Endodermal cell (in vitro differentiated cells): Measurements from ENCODE around the gene GALK2. TPM values are rescaled to one million over a fixed set of nuclear protein-coding genes. Genes with fewer than 3 reads are reported as not detected.

Experiments used
- DNase-seq: peaks from one replicate; pipeline ENCODE4 v3.0.0-alpha.2; 2017
- H3K27ac ChIP-seq: 2 replicates; pipeline ENCODE4 v1.5.1; 2013; ENCODE audit warnings: mild to moderate bottlenecking, low read depth, low read length, moderate library complexity
- H3K27me3 ChIP-seq: 2 replicates; pipeline ENCODE4 v1.6.1; 2013; ENCODE audit warnings: mild to moderate bottlenecking, low read length, moderate library complexity; ENCODE audit not compliant: insufficient read depth, control insufficient read depth, poor library complexity, severe bottlenecking
- H3K36me3 ChIP-seq: 2 replicates; pipeline ENCODE4 v1.7.0; 2013; ENCODE audit warnings: mild to moderate bottlenecking, low read length, moderate library complexity; ENCODE audit not compliant: control insufficient read depth, insufficient read depth
- H3K4me1 ChIP-seq: one replicate; pipeline ENCODE4 v1.7.0; 2013; ENCODE audit warnings: low read length; ENCODE audit not compliant: control insufficient read depth, insufficient read depth
- H3K4me3 ChIP-seq: 2 replicates; pipeline ENCODE4 v1.5.1; 2013; ENCODE audit warnings: mild to moderate bottlenecking, low read length, moderate library complexity
- H3K9ac ChIP-seq: 2 replicates; pipeline ENCODE4 v1.6.1; 2013; ENCODE audit warnings: mild to moderate bottlenecking, low read length, moderate library complexity; ENCODE audit not compliant: poor library complexity, severe bottlenecking; ENCODE audit errors: extremely low read depth
- H3K9me3 ChIP-seq: 2 replicates; pipeline ENCODE4 v1.6.1; 2013; ENCODE audit warnings: mild to moderate bottlenecking, low read length, moderate library complexity; ENCODE audit not compliant: control insufficient read depth
- H3K27ac Mint-ChIP-seq: 2 replicates; pipeline ENCODE4 v1.8.0; 2020; ENCODE audit warnings: mixed read lengths
- H3K27me3 Mint-ChIP-seq: 2 replicates; pipeline ENCODE4 v1.8.0; 2021; ENCODE audit warnings: mild to moderate bottlenecking, mixed read lengths; ENCODE audit not compliant: insufficient read depth
- H3K36me3 Mint-ChIP-seq: 2 replicates; pipeline ENCODE4 v1.8.0; 2020; ENCODE audit warnings: low read depth, mixed read lengths
- H3K4me1 Mint-ChIP-seq: 2 replicates; pipeline ENCODE4 v1.8.0; 2020; ENCODE audit warnings: mixed read lengths
- H3K4me3 Mint-ChIP-seq: 2 replicates; pipeline ENCODE4 v1.8.0; 2020; ENCODE audit warnings: mild to moderate bottlenecking, moderate library complexity, mixed read lengths
- H3K9me3 Mint-ChIP-seq: 2 replicates; pipeline ENCODE4 v1.8.0; 2020; ENCODE audit warnings: mild to moderate bottlenecking, mixed read lengths
- WGBS, 2 experiments: methylation state at CpG; one replicate each; pipeline versions ENCODE4 v1.1.5 to v1.1.7; 2013; ENCODE audit warnings: missing lambda C conversion rate in 2 of 2, mixed read lengths in 1 of 2; ENCODE audit not compliant: insufficient coverage in 1 of 2, insufficient read length in 1 of 2; 5-methylcytosine and 5-hydroxymethylcytosine counted together
- long read RNA-seq, 4 experiments: library from polyadenylated mRNA in 2 of 4; library from RNA in 1 of 4; library from capped mRNA in 1 of 4; stranded (forward) in 3 of 4; unstranded in 1 of 4; transcript quantifications; one replicate each; pipeline ENCODE4 v2.0.0, GENCODE V29; 2020 to 2021; ENCODE audit warnings: inconsistent platforms in 1 of 4
- polyA plus RNA-seq, 2 experiments: library from polyadenylated mRNA; stranded (reverse); fragments of 50-300 nt; gene quantifications; one replicate each; pipeline ENCODE4 v1.2.3, GENCODE V29; 2013
- total RNA-seq, 2 donors: library from RNA; stranded (reverse); fragmentation: NEBNext Ultra II Directional in 1 of 2; extraction: Animal tissue kit (Norgen Biotek cat#: 25700) in 1 of 2; gene quantifications; 2 replicates in 1 of 2; 3 replicates in 1 of 2; pipeline ENCODE4 v1.2.1, GENCODE V29; 2021
- TF ChIP-seq, protein P1 (sequence below): fragments of 200-600 bp; sonication (generic); conservative IDR thresholded peaks from 2 replicates; pipeline ENCODE4 v1.5.0; 2021; ENCODE audit warnings: antibody characterized with exemption, mild to moderate bottlenecking

GALK2 gene
- total RNA-seq, result 10 to 100 TPM; 13.4 to 19.1 TPM
- 14.5 TPM for polyA plus RNA-seq (2013, experiment 1 of 2)
- polyA plus RNA-seq (2013, experiment 2 of 2), result 13.2 TPM
- long read RNA-seq, experiment 1, full-length matches to known transcripts, result 3 of 9 reads
- long read RNA-seq, experiment 1, partial matches to known transcripts, result 3 of 9 reads
- long read RNA-seq, experiment 1, other reads (novel, unspliced or antisense), result 3 of 9 reads
- long read RNA-seq, experiment 2, full-length matches to known transcripts, result 6 of 21 reads
- long read RNA-seq, experiment 2, partial matches to known transcripts, result 4 of 21 reads
- long read RNA-seq, experiment 2, other reads (novel, unspliced or antisense), result 11 of 21 reads
- long read RNA-seq, experiment 3, full-length matches to known transcripts, result 33 of 66 reads
- long read RNA-seq, experiment 3, partial matches to known transcripts, result 1 of 66 reads
- long read RNA-seq, experiment 3, other reads (novel, unspliced or antisense), result 32 of 66 reads
- long read RNA-seq, experiment 4, full-length matches to known transcripts, result 3 of 16 reads
- long read RNA-seq, experiment 4, partial matches to known transcripts, result 2 of 16 reads
- long read RNA-seq, experiment 4, other reads (novel, unspliced or antisense), result 11 of 16 reads

DNA sequence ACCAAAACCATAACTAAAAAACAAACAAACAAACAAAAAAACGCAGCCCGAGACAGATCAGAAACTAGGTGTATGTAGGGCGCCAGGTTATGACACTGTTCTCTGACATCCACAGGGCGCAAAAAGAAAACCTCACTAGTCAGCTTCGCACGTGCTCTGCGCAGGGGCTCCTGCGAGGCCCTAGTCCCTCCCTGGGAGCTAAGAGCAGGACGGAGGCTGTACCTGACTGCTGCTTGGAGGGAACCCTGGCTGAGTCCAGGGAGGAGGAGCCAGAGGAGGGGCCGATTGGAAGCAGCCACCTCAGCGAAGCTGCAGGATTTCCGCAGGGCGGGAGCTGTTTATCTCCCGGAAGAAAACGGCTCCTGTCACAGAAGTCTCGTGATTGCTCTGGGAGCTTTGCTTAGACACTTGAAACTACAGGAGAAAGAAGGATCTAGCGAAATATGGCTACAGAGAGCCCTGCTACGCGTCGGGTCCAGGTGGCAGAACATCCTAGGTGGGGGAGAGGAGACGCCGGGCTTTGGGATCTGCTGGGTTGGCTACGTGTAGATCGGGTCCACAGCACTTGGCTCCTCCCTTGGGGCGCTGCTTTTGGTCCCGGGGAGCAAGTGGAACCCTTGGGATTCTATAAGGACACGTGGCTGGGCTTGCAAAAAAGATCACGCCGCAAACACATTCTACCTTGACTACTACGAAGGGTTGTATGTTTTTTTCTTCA lies at the start of gene GALK2:
TSS of gene GALK2 (plus strand) at position 368 of the 718 bp plus-strand sequence. CDS start at position 444, 76 bp downstream.
- peak within 1 kb of the TSS; percentile 81 for H3K4me3 Mint-ChIP-seq
- peak within 1 kb of the TSS; percentile 96 for H3K27ac Mint-ChIP-seq
- H3K27me3 ChIP-seq, result no peaks in the 10 kb centered on the region
- H3K4me1 Mint-ChIP-seq, result no peaks in the 10 kb centered on the region
- peak; percentile 96 for DNase-seq
- no peaks in the 10 kb centered on the region for H3K4me1 ChIP-seq
- WGBS, 2 experiments, result 4 to 11% methylated on average over 14 to 30 of the region's 30 CpGs
- no peaks in the 10 kb centered on the region for H3K27me3 Mint-ChIP-seq
- peaks cover 7% of the 10 kb centered on the region for H3K36me3 Mint-ChIP-seq
- peaks cover 5% of the 10 kb centered on the region for H3K9me3 ChIP-seq
- TF ChIP-seq, protein P1, sequence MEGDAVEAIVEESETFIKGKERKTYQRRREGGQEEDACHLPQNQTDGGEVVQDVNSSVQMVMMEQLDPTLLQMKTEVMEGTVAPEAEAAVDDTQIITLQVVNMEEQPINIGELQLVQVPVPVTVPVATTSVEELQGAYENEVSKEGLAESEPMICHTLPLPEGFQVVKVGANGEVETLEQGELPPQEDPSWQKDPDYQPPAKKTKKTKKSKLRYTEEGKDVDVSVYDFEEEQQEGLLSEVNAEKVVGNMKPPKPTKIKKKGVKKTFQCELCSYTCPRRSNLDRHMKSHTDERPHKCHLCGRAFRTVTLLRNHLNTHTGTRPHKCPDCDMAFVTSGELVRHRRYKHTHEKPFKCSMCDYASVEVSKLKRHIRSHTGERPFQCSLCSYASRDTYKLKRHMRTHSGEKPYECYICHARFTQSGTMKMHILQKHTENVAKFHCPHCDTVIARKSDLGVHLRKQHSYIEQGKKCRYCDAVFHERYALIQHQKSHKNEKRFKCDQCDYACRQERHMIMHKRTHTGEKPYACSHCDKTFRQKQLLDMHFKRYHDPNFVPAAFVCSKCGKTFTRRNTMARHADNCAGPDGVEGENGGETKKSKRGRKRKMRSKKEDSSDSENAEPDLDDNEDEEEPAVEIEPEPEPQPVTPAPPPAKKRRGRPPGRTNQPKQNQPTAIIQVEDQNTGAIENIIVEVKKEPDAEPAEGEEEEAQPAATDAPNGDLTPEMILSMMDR, result no peak
- H3K9ac ChIP-seq, result peak within 1 kb of the TSS; percentile 79
- H3K27ac ChIP-seq, result no peak within 1 kb of the TSS
- H3K9me3 Mint-ChIP-seq, result peaks cover 5% of the 10 kb centered on the region
- peak within 1 kb of the TSS; percentile 89 for H3K4me3 ChIP-seq
- peaks cover 4% of the 10 kb centered on the region for H3K36me3 ChIP-seq

- H3K9me3 Mint-ChIP-seq, result no peaks in the 10 kb centered on the region
- Histone ChIP-seq H3K4me1 (no peaks in the 10 kb centered on the region), H3K4me3 (no peak overlapping the region), H3K9ac (no peak overlapping the region), H3K27ac (no peak overlapping the region), H3K36me3 (peaks cover 17% of the 10 kb centered on the region), H3K9me3 (no peaks in the 10 kb centered on the region), H3K27me3 (no peaks in the 10 kb centered on the region)
- 84 to 90% methylated on average over 4 of the region's 4 CpGs for WGBS, 2 experiments
- H3K4me3 Mint-ChIP-seq, result no peak overlapping the region
- DNase-seq, result no peak
- H3K36me3 Mint-ChIP-seq, result peaks cover 13% of the 10 kb centered on the region
- no peaks in the 10 kb centered on the region for H3K27me3 Mint-ChIP-seq
- H3K4me1 Mint-ChIP-seq, result no peaks in the 10 kb centered on the region
- no peak overlapping the region for H3K27ac Mint-ChIP-seq
- TF ChIP-seq, protein P1, result no peak
Observed at GRCh38 chr15:49120832-49121231, 49.2 kb upstream of the GALK2 start.

GRCh38 chr15:49121901-49122300 lies 48.1 kb upstream of the GALK2 start:
- Histone ChIP-seq H3K9ac (no peak overlapping the region), H3K4me1 (no peaks in the 10 kb centered on the region), H3K27ac (no peak overlapping the region), H3K9me3 (no peaks in the 10 kb centered on the region), H3K36me3 (peaks cover 19% of the 10 kb centered on the region), H3K27me3 (no peaks in the 10 kb centered on the region), H3K4me3 (no peak overlapping the region)
- no peak overlapping the region for H3K4me3 Mint-ChIP-seq
- H3K4me1 Mint-ChIP-seq, result no peaks in the 10 kb centered on the region
- WGBS, 2 experiments, result 96 to 100% methylated on average over 1 of the region's 1 CpG
- TF ChIP-seq, protein P1, result no peak
- H3K27me3 Mint-ChIP-seq, result no peaks in the 10 kb centered on the region
- peaks cover 10% of the 10 kb centered on the region for H3K36me3 Mint-ChIP-seq
- no peak for DNase-seq
- no peaks in the 10 kb centered on the region for H3K9me3 Mint-ChIP-seq
- H3K27ac Mint-ChIP-seq, result no peak overlapping the region
